Thyroid gland (tissue), 4 donors: ENCODE measurements around the gene INPP5B. TPM values are rescaled to one million over a fixed set of nuclear protein-coding genes. Genes with fewer than 3 reads are reported as not detected.
"Not testable (repeated sequence)": the region's sequence is repeated elsewhere in the genome, so short reads cannot be mapped to it uniquely, and the experiment has no call there.

Experiments used
- DNase-seq, 2 donors: peaks; one replicate each; pipeline ENCODE4 v3.0.0-alpha.2; 2019
- H3K27ac ChIP-seq, 3 donors: fragments of 200-600 bp; sonication (generic); 1 replicate in 2 of 3; 2 replicates in 1 of 3; pipeline ENCODE4 v1.5.1; 2016 to 2019; ENCODE audit warnings: mild to moderate bottlenecking in 1 of 3, moderate library complexity in 1 of 3
- H3K27me3 ChIP-seq: fragments of 200-600 bp; sonication (generic); one replicate; pipeline ENCODE4 v1.5.1; 2019
- H3K36me3 ChIP-seq, 2 donors: fragments of 200-600 bp; sonication (generic); one replicate each; pipeline ENCODE4 v1.5.1; 2016 to 2019
- H3K4me1 ChIP-seq, 2 donors: fragments of 200-600 bp; sonication (generic); one replicate each; pipeline ENCODE4 v1.5.1; 2017 to 2019
- H3K4me3 ChIP-seq, 3 donors: fragments of 200-600 bp; sonication (generic); replicated peaks in 1 of 3; 1 replicate in 2 of 3; 2 replicates in 1 of 3; pipeline ENCODE4 v1.5.1; 2016; ENCODE audit warnings: mild to moderate bottlenecking in 1 of 3
- H3K9me3 ChIP-seq: fragments of 200-600 bp; sonication (generic); one replicate; pipeline ENCODE4 v1.5.1; 2017
- CTCF ChIP-seq, 6 experiments: fragments of 200-600 bp in 3 of 6; fragments of 450-650 bp in 3 of 6; sonication (generic) in 3 of 6; IDR thresholded peaks; one replicate each; pipeline ENCODE4 v1.5.1; 2016 to 2019; ENCODE audit warnings: antibody characterized with exemption in 6 of 6, mild to moderate bottlenecking in 2 of 6, inconsistent platforms in 1 of 6, moderate library complexity in 1 of 6
- POLR2A ChIP-seq, 2 donors: fragments of 450-650 bp; IDR thresholded peaks; one replicate each; pipeline ENCODE4 v1.6.1; 2017; ENCODE audit warnings: antibody characterized with exemption in 2 of 2, mild to moderate bottlenecking in 2 of 2, moderate library complexity in 1 of 2
- WGBS, 2 donors: methylation state at CpG; one replicate each; pipeline ENCODE4 v1.1.5; 2017; 5-methylcytosine and 5-hydroxymethylcytosine counted together
- intact Hi-C: fragments of 100-400 bp; cut with DNase I; formaldehyde crosslinking; loops from one replicate; pipeline ENCODE4 v1.15.1; 2023
- total RNA-seq, 4 donors: library from RNA; depleted of rRNA; stranded (reverse); fragments of >200 nt; gene quantifications; one replicate each; pipeline ENCODE4 v1.2.3, GENCODE V29; 2016

The INPP5B gene
- total RNA-seq, 4 donors from 2014 or later, result 24.7 to 42.5 (median 30.8) TPM

DNA sequence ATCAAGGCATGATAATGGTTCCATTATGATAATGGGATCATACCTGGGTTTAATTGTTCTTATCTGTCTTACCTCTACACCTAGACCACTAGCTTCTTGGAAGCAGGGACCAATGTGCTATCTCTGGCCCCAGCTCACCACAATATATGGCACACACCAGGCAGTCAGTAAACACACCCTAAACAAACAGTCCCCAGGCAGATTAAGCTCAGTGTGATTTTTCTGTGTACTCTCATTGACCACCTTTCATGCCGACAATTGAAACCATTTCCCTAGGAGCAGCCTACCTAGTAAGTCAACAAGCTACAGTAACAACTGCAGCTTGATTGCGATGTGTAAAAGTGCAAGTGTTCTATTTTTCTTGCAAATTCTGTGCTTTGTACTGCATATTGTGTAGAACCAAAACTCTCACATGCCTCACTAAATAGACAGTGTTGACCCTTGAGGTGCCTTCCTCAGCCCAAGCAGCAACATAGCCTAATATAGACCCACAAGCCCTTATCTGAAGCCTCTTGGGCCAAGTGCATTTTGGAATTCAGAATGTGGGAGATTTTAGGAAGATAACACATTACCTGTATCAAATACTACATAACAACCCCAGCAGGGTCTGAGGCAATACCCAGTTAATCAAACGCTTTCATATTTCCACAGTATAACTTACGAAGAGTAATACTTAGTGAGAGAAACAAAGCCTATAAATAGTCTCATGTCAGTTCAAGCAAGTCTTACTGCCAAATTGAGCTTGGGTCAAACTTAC lies 32.0 kb downstream of the INPP5B start:
- 73 to 77% methylated on average over 4 of the region's 4 CpGs for WGBS, 2 donors
- no peak overlapping the region for H3K4me3 ChIP-seq
- H3K27me3 ChIP-seq, result no peaks in the 10 kb centered on the region
- TF ChIP-seq CTCF (IDR thresholded peaks at IDR 0.05), result no peak
- no peak for TF ChIP-seq POLR2A (IDR thresholded peaks at IDR 0.05)
- H3K9me3 ChIP-seq, result no peaks in the 10 kb centered on the region
- peaks cover 0 to 8% of the 10 kb centered on the region in 2 donors for H3K4me1 ChIP-seq
- no peak overlapping the region for H3K27ac ChIP-seq
- no peak for DNase-seq
- intact Hi-C loops, result no loop called here
- H3K36me3 ChIP-seq, result no peaks in the 10 kb centered on the region

DNA sequence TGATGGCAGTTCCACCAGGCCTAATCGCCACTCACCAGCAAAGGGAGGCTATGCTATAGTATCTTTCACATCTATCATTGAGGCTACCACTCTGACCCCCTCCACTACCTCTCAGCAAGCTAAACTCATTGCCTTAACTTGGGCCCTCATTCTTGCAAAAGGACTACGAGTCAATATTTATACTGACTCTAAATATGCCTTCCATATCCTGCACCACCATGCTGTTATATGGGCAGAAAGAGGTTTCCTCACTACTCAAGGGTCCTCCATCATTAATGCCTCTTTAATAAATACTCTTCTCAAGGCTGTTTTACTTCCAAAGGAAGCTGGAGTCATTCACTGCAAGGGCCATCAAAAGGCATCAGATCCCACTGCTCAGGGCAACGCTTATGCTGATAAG lies 35.4 kb downstream of the INPP5B start:
- H3K36me3 ChIP-seq, intact Hi-C loops, H3K4me1 ChIP-seq, H3K4me3 ChIP-seq, H3K9me3 ChIP-seq, H3K27me3 ChIP-seq, DNase-seq, H3K27ac ChIP-seq: not testable (repeated sequence)
- 94 to 97% methylated on average over 3 of the region's 3 CpGs for WGBS, 2 donors

DNA sequence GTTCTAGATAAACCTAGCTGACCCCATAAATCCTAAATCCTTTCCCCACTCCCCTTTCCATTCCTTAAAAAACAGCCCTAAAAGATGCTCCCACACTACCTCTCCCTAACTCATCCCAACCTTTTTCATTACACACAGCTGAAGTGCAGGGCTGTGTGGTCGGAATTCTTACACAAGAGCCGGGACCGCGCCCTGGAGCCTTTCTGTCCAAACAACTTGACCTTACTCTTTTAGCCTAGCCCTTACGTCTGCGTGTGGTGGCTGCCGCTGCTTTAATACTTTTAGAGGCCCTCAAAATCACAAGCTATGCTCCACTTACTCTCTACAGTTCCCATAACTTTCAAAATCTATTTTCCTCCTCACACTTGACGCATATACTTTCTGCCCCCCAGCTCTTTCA lies 36.0 kb downstream of the INPP5B start:
- H3K4me1 ChIP-seq, H3K36me3 ChIP-seq, H3K27me3 ChIP-seq, H3K9me3 ChIP-seq, intact Hi-C loops, H3K27ac ChIP-seq, H3K4me3 ChIP-seq, DNase-seq: not testable (repeated sequence)
- 96 to 97% methylated on average over 8 of the region's 8 CpGs for WGBS, 2 donors

DNA sequence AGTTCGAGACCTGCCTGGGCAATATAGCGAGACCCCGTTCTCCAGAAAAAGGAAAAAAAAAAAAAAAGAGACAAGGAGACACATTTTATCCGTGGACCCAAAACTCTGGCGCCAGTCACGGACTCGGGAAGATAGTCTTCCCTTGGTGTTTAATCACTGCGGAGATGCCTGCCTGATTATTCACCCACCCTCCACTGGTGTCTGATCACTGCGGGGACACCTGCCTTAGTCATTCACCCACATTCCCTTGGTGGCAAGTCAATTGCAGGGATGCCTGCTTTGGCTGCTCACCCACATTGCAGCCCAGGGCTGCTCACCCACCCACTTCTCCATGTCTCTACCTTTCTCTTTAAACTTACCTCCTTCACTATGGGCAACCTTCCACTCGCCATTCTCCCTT lies 38.3 kb downstream of the INPP5B start:
- H3K4me1 ChIP-seq, H3K36me3 ChIP-seq, intact Hi-C loops, H3K4me3 ChIP-seq, DNase-seq, H3K9me3 ChIP-seq, H3K27me3 ChIP-seq, H3K27ac ChIP-seq: not testable (repeated sequence)
- 96 to 97% methylated on average over 10 of the region's 10 CpGs for WGBS, 2 donors

GRCh38 chr1:37907416-37908125 lies 39.3 kb downstream of the INPP5B start:
- DNase-seq, H3K27ac ChIP-seq, H3K27me3 ChIP-seq, H3K36me3 ChIP-seq, H3K4me3 ChIP-seq, intact Hi-C loops, H3K4me1 ChIP-seq, H3K9me3 ChIP-seq: not testable (repeated sequence)
- 94 to 96% methylated on average over 6 of the region's 6 CpGs for WGBS, 2 donors

GRCh38 chr1:37906591-37906990 lies 40.3 kb downstream of the INPP5B start:
- intact Hi-C loops, H3K4me1 ChIP-seq, DNase-seq, H3K27me3 ChIP-seq, H3K4me3 ChIP-seq, H3K9me3 ChIP-seq, H3K36me3 ChIP-seq, H3K27ac ChIP-seq: not testable (repeated sequence)
- WGBS, 2 donors, result 98% methylated on average over 3 of the region's 3 CpGs

- Histone ChIP-seq H3K4me1 (no peaks in the 10 kb centered on the region), H3K9me3 (no peaks in the 10 kb centered on the region), H3K27me3 (no peaks in the 10 kb centered on the region), H3K27ac (no peak overlapping the region), H3K36me3 (no peaks in the 10 kb centered on the region), H3K4me3 (no peak overlapping the region)
- 94 to 98% methylated on average over 1 of the region's 1 CpG for WGBS, 2 donors
- intact Hi-C loops, result no loop called here
- DNase-seq, result no peak
- TF ChIP-seq POLR2A (IDR thresholded peaks at IDR 0.05) (no peak), CTCF (IDR thresholded peaks at IDR 0.05) (no peak)
Observed at GRCh38 chr1:37905727-37906126, 41.1 kb downstream of the INPP5B start.

GRCh38 chr1:37903921-37904320 lies 42.9 kb downstream of the INPP5B start:
- DNase-seq, H3K4me1 ChIP-seq, H3K27ac ChIP-seq, H3K27me3 ChIP-seq, H3K36me3 ChIP-seq, H3K9me3 ChIP-seq, H3K4me3 ChIP-seq, intact Hi-C loops: not testable (repeated sequence)
- WGBS, 2 donors, result 97 to 98% methylated on average over 6 of the region's 6 CpGs
